GM21526 (cell line): ENCODE measurements around the gene GALNT13.

Experiments used
- ATAC-seq: cut with Tn5 transposase; IDR thresholded peaks from one replicate; pipeline ENCODE4 v1.9.1; 2021; ENCODE audit warnings: moderate library complexity; ENCODE audit not compliant: unreplicated experiment, low FRiP score

The GALNT13 gene

DNA sequence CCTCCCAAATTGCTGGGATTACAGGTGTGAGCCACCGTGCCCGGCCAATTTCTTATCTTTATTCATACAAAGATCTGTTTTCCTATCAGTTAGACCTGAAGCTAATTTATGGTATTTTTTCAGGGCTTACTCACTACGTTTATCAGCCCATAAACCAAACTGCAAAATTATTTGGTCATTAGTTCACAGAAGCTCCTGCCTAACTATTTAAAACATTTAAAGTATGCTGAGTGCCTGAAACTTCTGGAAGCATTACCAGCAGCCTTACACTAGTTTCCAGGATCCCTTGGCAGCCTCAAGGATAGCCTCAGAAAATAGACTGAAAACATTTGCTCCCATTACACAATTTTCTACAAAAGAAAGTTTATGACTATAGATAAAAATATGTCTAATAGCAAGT lies 68.8 kb downstream of the GALNT13 start:
- ATAC-seq: no peak

DNA sequence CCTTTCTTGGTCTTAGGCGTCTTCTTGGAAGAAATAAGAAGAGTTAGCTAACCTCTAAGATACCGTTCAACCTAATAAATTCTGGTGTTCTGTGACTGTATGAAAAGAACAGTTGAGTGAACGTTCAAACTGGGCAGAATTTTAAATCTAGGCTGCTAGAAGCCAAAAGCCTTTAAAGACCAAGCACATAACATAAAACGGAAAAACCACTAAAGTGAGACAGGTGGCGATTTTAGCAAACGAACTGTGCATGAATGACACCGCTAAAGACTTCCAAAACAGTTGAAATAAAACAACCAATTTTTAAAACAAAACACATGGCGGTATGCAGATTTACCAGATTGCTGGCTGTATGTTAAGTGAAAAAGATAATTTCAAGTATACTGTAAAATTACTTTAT lies 73.1 kb downstream of the GALNT13 start:
- ATAC-seq: no peak

DNA sequence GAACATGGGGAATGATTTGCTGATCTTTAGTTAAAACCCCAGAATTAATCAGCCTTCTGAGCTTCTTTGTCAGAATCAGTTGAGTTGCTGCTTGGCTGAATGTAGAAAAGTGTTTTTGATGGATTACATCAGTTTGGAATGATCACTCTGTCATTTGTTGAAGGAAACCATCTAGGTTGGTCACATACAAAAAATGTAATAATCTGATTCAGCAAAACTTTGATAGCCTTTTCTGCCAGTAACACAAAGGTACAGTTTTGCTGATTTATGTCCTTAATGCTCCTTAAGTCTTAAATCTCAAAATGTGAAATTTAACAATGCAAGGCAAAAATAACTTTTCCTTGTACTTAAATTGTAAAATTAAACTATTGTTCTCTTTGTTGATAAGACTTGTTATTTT lies 74.3 kb downstream of the GALNT13 start:
- ATAC-seq: no peak

DNA sequence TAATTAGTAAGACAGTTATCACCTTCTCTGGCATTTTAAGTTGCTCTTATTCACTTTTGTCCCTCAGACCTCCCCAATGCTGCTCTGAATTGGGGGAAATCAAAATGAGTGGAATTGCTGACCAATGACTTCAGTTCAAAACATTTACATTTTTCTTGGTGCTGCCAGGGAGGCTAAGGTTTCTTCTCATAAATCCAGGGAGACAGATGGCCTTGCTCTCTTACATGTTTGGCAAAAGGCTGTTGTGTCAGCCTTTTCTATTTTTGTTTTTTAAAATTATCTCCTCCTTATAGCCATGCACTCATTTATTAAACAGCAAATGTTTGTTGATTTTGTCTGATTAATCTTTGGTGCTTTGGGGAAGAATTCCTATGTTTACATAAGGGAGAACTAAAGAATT lies 82.0 kb downstream of the GALNT13 start:
- no peak for ATAC-seq

DNA sequence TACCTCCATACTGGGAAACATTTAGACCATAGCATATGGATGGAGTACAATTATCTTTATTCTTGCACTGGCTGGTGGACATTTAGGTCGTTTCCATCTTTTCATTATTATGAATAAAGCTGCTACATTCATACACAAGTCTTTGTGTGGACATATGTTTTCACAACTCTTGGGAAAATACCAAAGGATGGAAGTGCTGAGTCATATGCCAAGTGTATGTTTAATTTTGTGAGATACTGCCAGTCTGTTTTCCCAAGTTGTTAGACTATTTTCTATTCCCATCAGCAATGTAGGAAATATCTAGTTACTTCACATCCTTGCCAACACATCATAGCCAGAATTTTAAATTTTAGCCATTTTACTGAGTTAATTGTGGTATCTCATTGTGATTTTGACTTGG lies 91.5 kb downstream of the GALNT13 start:
- no peak for ATAC-seq

DNA sequence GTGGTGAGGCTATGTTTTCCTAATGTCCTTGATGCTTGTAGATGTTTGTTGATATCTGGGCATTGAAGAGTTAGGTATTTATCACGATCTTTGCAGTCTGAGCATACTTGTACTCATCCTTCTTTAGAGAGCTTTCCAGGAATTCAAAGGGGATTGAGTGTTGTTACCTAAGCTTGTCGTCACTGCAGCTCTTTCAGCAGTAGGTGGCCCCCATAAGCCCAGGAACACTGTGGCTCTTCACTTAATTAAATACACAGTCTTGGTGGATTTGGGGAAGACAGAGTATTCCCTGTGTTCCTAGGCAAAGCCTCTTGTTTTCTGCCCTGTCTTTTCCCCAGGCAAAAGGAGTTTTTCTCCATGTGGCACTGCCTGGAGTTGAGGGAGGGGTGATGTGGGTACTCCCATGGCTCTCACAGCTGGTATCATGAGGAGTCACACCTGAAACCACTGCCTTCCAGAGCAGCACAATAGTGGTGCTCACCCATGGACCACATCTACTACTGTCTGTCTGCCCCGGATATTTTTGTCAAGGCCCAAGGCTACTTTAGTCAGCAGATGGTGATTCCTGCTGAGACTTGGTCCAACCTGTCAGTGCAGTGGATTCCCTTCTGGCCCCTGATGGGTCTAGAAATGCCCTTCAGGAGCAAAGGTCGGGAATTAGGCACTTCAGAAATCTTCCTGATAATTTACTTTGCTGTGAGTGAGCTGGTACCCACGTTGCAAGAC lies 95.7 kb downstream of the GALNT13 start:
- no peak for ATAC-seq

DNA sequence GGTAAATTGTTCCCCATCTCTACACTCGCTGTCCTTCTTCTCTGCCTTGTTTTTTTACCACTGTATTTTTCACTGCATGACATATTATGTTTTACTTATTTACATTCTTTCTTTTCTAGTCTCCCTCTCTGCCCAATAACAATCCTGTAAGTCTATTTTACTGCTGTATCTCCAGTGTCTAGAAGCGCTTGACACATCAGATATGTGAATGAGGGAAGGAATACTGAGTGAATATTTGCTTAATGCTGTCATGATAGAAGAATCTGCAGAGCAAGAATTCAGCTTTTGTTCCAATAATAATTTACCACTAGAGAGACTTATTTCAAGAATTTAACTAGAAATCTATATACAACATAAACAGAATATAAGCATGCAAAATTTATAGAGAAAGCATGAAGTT lies 99.5 kb downstream of the GALNT13 start:
- no peak for ATAC-seq

DNA sequence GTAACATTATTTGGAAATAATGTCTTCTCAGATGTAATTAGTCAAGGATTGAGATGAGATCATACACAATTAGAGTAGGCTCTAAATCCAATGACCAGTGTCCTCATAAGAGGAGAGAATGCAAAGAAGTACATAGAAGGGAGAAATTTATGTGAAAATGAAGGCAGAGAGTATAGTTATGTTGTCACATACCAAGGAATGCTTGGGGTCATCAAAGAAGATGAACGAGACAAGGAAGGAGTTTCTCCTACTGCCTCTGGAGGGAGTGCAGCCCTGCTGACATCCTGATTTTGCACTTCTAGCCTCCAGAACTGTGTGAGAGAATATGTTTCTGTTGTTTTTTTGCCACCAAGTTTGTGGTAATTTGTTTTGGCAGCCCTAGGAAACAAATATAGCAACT lies 100.1 kb downstream of the GALNT13 start:
- no peak for ATAC-seq

DNA sequence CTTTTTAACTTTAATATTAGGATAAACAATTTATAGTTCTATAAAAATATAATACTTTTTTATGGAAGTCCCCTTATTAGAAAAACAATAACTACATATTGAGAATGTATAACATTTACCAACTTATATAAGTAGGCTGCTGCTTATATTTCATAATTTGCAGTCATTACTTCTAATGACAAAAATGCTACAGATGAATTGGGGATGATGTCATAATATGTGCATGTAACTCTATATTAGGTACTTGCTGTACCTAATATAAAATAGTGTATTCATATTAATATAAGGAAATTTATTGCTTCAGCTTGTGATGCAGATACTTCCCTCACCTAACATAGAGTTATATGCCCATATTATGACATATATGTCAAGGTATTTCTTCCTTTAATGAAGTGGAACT lies 100.7 kb downstream of the GALNT13 start:
- no peak for ATAC-seq

DNA sequence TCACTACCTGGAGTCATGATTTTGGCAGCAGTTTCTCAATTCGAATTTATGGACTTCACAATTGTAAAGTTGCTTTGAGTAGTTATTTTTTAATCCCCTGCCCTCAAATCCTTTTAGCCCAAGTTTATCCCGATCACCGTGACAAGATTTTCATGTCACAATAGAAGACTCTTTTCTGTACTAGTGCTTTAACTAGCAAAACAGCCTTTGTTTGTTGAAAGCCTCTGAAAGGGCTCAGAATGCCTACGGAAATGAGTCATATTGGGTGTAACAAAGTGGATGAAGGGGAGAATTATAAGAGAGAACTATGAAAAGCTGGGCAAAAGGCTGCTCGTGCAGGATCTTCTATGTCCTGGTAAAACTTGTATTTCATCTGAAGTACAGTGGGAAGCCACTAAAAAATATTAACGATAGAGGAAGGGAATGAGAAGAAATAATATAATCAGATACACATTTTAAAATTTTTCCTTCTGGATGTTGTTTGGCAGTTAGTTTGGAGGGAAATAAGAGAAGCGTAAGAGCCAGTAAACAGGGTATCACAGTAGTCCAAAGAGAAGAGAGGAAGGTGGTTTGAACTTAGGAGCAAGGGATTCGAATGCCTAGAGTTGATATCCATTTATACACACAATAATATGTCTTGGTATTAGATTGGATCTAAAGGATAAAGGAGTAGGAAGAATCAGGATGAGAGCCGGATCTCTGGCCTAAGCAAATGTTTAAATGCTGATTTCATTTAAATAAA lies 114.9 kb downstream of the GALNT13 start:
- no peak for ATAC-seq

DNA sequence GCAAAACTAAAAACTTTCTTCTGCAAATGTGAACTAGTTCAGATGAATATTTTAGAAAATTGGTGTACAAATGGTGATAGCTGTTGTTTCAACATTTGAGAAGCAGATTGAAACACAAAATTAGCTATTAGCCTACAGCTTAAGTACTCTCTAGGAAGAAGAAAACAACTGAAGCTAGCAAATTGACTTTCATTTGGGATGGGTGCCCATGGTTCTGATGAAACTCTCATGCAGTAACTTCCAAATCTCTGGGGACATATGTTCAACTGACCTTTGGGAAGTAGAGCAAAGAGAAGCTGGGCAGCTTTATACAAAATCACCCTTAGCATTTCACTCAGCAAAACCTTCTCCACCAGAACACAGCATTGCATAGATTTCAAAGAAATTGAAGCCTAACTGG lies 119.0 kb downstream of the GALNT13 start:
- no peak for ATAC-seq

DNA sequence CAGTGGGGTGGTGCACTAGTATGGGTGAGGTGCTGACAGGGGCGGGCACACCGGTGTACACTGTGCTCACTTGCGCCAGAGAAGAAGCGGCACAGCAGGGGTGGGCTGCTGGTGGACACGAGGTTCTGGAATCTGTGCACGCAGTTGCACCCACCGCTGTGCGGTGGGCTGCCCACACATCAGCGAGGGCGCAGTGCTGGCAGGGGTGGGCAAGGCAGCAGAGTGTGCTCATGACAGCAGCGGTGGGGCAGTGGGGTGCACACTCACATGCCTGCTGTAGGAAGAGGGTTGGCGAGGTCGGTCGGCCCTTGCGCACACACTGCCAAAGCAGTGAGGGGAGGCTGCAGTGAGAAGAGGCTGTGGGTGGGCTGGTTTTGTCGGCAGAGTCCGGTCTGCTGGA lies 141.8 kb downstream of the GALNT13 start:
- no peak for ATAC-seq

DNA sequence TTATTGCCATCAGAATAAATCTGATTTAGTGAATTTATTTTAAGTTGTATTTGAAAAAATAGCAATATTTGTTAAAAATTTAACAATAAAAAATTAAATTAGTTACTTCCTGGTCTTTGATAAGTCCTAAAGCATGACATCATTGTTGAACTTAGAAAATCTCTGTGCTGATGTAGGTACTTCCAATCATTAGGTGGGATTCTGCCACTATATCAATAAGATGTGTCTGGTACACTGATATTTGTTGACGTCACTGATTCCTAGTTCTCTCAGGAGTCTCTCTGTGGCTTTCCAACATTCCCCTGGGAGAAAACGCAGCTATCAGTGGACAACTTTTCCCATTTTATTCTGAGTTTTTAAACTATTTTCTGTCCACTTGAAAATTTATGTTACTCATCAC lies 143.5 kb downstream of the GALNT13 start:
- no peak for ATAC-seq

DNA sequence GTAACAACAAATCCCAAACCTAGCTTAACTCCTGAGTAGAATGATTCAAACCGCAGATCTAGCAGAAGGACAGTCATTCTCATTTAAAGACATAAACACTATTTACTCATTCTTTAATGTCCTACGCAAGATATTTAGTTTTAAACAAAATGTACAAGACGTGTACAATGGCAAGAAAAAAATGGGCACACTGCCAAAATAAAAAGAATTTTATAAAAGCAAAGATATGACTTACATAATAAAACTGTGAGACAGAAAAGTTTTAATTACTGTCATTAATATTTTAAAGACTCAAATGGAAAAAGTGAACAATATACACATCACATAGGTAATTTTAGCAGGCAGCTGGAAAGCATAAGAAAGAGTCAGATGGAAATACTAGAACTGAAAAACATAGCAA lies 157.8 kb downstream of the GALNT13 start:
- no peak for ATAC-seq

DNA sequence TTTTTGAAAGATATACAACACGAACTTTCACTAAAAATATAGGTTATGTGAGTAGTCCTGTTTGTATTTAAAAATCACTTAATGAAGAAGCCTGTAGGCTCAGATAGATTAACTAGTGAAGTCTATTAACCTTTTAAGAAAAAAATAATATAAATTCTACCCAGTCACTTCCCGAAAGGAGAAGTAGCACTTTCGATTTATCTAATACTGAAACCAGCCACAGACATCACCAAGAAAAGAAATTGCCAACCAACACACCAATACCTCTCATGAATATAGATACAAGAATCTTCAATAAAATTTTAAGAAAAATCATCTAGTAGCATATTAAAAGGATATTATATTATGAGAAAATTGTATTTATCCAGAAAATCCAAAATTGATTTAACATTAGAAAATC lies 160.5 kb downstream of the GALNT13 start:
- ATAC-seq: no peak

DNA sequence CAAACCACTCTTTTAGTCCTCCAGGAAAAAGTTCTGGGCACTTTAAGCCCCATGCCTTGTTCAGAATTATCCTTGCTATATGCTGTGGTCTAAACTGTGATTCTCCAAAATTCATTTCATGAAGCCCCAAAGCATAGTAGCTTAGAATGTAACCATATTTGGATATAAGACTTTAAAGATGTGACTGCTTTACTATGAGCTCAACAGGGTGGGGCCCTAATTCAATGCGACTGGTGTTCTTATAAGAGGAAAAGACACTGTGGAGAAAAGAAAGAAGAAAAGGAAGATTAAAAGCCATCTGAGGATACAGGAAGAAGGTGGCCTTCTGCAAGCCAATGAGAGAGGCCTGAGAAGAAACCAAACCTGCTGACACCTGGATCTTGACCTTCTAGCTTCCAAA lies 174.8 kb downstream of the GALNT13 start:
- ATAC-seq: no peak

DNA sequence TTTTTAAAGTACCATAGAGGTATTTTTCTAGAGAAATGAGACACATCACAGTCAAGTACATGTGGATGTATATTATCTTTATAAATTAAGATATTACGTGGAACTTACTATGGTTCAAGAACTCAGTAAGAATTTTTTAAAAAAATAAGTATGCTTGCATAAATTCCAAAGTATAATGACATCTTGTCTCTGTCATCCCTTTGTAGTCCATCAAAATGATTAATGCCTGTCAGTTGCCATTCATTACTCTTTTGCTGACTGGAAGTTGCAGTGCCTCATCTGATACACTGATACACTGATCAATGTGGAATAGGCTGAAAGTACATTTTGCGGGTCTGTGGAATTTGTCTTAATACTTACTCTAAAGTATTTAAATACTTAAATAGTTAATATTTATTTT lies 177.2 kb downstream of the GALNT13 start:
- ATAC-seq: no peak

DNA sequence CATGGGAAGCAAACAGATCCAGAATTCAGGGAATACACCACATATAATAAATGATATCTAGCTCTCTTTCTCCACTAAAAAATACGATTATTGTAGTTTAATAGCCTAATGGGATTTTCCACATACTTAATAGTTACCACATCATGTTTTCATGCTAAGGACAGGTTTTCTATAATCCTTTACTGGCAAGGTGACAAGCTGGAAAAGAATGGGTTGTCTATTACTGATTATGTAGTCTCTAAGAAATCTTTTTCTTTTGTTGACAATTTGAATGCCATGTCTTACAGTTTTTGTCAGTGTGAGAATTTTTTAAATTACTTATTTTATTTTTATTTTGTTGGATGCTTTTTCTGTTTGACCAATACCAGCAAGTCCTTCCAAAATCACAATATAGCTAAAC lies 177.8 kb downstream of the GALNT13 start:
- no peak for ATAC-seq

DNA sequence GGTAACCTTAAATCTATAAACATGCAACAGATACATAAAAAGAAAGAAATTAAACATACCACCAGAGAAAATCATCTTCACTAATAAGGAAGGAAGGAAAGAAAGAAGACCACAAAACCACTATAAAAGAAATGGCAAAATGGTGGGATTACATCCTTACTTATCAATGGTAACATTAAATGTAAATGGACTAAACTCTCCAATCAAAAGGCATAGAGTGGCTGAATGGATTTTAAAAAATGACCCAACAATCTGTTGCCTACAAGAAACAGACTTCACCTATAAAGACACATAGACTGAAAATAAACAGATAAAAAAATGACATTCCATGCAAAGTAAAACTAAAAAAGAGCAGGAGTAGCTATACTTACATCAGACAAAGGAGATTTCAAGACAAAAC lies 195.4 kb downstream of the GALNT13 start:
- ATAC-seq: no peak

DNA sequence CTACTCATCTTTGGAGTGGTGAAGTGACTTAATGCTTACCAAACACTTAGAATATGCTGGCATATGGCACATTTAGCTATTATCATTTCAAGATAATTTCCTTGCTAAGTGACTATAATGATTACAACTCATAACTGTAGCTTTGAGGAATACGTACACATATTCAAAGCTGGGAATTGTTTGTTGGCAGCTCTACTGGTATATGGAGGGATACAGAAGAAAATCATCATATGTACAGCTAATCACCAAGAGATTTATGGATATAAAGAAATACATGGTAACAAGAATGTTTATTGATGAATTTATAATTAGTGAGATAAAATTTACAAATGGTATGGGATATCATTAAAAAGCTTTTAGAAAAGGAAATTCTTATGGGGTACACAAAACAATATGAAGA lies 207.2 kb downstream of the GALNT13 start:
- ATAC-seq: no peak

DNA sequence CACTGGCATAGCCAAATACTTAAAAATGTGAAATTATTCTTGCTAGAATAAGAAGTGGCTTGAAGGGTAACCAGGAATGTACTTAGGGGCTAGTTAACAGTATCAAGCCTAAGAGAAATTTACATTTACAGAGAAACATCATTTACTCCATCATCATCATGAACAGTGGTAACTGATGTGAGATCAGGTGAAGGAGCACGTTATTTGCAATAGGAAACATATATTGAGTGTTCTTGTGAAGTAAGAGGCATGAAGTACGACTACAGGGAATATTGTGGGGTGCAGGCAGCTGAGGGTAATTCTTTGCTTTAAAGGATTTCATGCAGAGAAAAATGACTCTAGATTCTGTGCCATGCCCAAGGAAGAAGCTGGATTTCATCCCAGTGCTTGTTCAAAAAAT lies 220.8 kb downstream of the GALNT13 start:
- ATAC-seq: no peak

DNA sequence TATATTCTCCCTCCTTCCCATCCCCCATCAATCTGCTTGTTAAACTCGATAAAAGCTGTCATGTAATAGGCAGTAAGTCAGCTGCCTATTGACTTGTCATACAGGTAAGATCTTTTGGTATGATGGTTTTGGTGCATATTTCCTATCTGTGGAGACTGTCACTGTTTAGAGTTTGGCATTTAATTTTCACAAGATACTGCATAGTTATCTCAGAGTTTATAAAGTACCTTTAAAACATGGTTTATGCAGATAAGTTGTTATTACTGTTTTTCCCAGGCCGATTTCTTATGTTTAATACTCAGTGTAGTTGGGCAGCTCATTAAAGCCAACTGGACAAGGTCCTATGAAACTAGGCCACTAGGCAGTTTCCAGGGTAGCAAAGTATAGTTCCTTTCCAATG lies 222.1 kb downstream of the GALNT13 start:
- ATAC-seq: no peak
